HepG2 (cell line): ENCODE results near the gene PRKAR1B. TPM values are rescaled to one million over a fixed set of nuclear protein-coding genes. Genes with fewer than 3 reads are reported as not detected.

Source experiments
- ATAC-seq: fragments of 200-7000 bp; cut with Tn5 transposase; 3 replicates; pipeline ENCODE4 v1.9.1; 2020; ENCODE audit warnings: mild to moderate bottlenecking, moderate library complexity
- BruUV-seq: library from RNA; stranded (reverse); fragments of 400-500 nt; replicated peaks from 2 replicates; lab custom pipeline; 2021; lab: Mats Ljungman, UMichigan
- CTCF ChIA-PET: fragments of 300-600 bp; formaldehyde crosslinking; extraction: SDS; loops from one replicate; lab custom pipeline; 2021; ENCODE audit warnings: low total read pairs, inconsistent platforms, low intra/inter-chr PET ratio; lab: Yijun Ruan, JAX
- POLR2A ChIA-PET: fragments of 350-600 bp; sonication (Branson Sonifier 250); formaldehyde crosslinking; loops from one replicate; lab custom pipeline; 2020; ENCODE audit warnings: antibody characterized with exemption, inconsistent platforms; lab: Yijun Ruan, JAX
- DNase-seq: peaks from one replicate; pipeline ENCODE4 v3.0.0-alpha.2; 2015; ENCODE audit warnings: low spot score
- FAIRE-seq: peaks from 3 replicates; lab custom pipeline; 2011; peaks lifted over from hg19 to GRCh38; lab: Jason Lieb, UNC
- H2AFZ ChIP-seq: one replicate; pipeline ENCODE4 v1.6.1; 2011; ENCODE audit warnings: low read length, inconsistent platforms
- H3K27ac ChIP-seq: fragments of 300-600 bp; 3 replicates; pipeline ENCODE4 v1.8.0; 2011; ENCODE audit warnings: mixed run types, mild to moderate bottlenecking, mixed read lengths, low read length, inconsistent platforms; ENCODE audit not compliant: insufficient read depth; ENCODE audit errors: extremely low read length
- H3K27me3 ChIP-seq, 2 experiments: fragments of 200-600 bp in 1 of 2; 2 replicates in 1 of 2; 3 replicates in 1 of 2; pipeline versions ENCODE4 v1.6.0 to v1.8.0; 2011; ENCODE audit warnings: low read length in 2 of 2, mild to moderate bottlenecking in 2 of 2, moderate library complexity in 2 of 2, inconsistent platforms in 1 of 2; ENCODE audit not compliant: insufficient read depth in 2 of 2, control insufficient read depth in 1 of 2
- H3K36me3 ChIP-seq, 2 experiments: fragments of 200-600 bp in 1 of 2; replicated peaks in 1 of 2; 2 replicates in 1 of 2; 3 replicates in 1 of 2; pipeline versions ENCODE4 v1.5.1 to v1.8.0; 2011; ENCODE audit warnings: low read length in 2 of 2, inconsistent platforms in 1 of 2; ENCODE audit not compliant: insufficient read depth in 2 of 2, control insufficient read depth in 1 of 2
- H3K4me1 ChIP-seq: 2 replicates; pipeline ENCODE4 v1.5.1; 2012; ENCODE audit warnings: low read length, inconsistent platforms; ENCODE audit not compliant: insufficient read depth
- H3K4me2 ChIP-seq: 2 replicates; pipeline ENCODE4 v1.6.0; 2011; ENCODE audit warnings: low read depth, low read length, inconsistent platforms
- H3K4me3 ChIP-seq, 3 experiments: fragments of 200-600 bp in 1 of 3; sonication (generic), shearing (Covaris generic) in 1 of 3; replicated peaks in 1 of 3; 2 replicates each; pipeline ENCODE4 v1.5.1; 2011 to 2016; ENCODE audit warnings: low read length in 3 of 3, inconsistent platforms in 2 of 3, low read depth in 2 of 3, mild to moderate bottlenecking in 2 of 3, control low read depth in 1 of 3, mixed read lengths in 1 of 3; ENCODE audit not compliant: insufficient read depth in 1 of 3
- H3K79me2 ChIP-seq: one replicate; pipeline ENCODE4 v1.6.1; 2011; ENCODE audit warnings: low read length, inconsistent platforms; ENCODE audit not compliant: insufficient read depth
- H3K9ac ChIP-seq: 2 replicates; pipeline ENCODE4 v1.6.0; 2011; ENCODE audit warnings: mild to moderate bottlenecking, low read depth, low read length, inconsistent platforms; ENCODE audit not compliant: insufficient read depth
- H3K9me3 ChIP-seq: 2 replicates; pipeline ENCODE4 v1.5.1; 2012; ENCODE audit warnings: mild to moderate bottlenecking, low read length
- H4K20me1 ChIP-seq: 2 replicates; pipeline ENCODE4 v1.6.0; 2011; ENCODE audit warnings: inconsistent platforms, mild to moderate bottlenecking, low read length, moderate library complexity; ENCODE audit not compliant: insufficient read depth
- FUBP1 ChIP-seq: sonication (generic); formaldehyde crosslinking; IDR thresholded peaks from 2 replicates; pipeline ENCODE4 v1.5.1; 2020; ENCODE audit warnings: missing genetic modification reagents, mild to moderate bottlenecking, borderline replicate concordance
- GMEB1 ChIP-seq: sonication (generic); formaldehyde crosslinking; IDR thresholded peaks from 2 replicates; pipeline ENCODE4 v1.5.1; 2020; ENCODE audit warnings: missing genetic modification reagents, mild to moderate bottlenecking, borderline replicate concordance
- PAXIP1 ChIP-seq: sonication (generic); formaldehyde crosslinking; conservative IDR thresholded peaks from 2 replicates; pipeline ENCODE4 v1.4.0; 2020; ENCODE audit warnings: mild to moderate bottlenecking, missing genetic modification reagents, moderate library complexity
- XRCC5 ChIP-seq: fragments of 200-400 bp; formaldehyde crosslinking; optimal IDR thresholded peaks from 2 replicates; pipeline ENCODE3; 2017; ENCODE audit warnings: mild to moderate bottlenecking, low read length
- ZNF256 ChIP-seq: sonication (generic); formaldehyde crosslinking; conservative IDR thresholded peaks from 2 replicates; pipeline ENCODE4 v1.4.0; 2020; ENCODE audit warnings: missing genetic modification reagents
- ZNF331 ChIP-seq: sonication (generic); formaldehyde crosslinking; IDR thresholded peaks from 2 replicates; pipeline ENCODE4 v1.4.0; 2020; ENCODE audit warnings: missing genetic modification reagents
- ZNF646 ChIP-seq: sonication (generic); formaldehyde crosslinking; IDR thresholded peaks from 2 replicates; pipeline ENCODE4 v1.9.0; 2021; ENCODE audit warnings: mild to moderate bottlenecking, missing genetic modification reagents
- WGBS: methylation state at CpG from one replicate; pipeline ENCODE4 v1.1.6; 2017; ENCODE audit warnings: low lambda C conversion rate; 5-methylcytosine and 5-hydroxymethylcytosine counted together
- in situ Hi-C: cut with HindIII; loops from 2 replicates; pipeline ENCODE4 v1.10.0; 2017; ENCODE audit warnings: low pct_unique_long_range_greater_than_20kb; ENCODE audit not compliant: extremely low pct_ligation_motif_present
- intact Hi-C: fragments of 100-400 bp; cut with micrococcal nuclease; formaldehyde crosslinking; loops from one replicate; pipeline ENCODE4 v1.10.0; 2022; ENCODE audit not compliant: unreplicated experiment
- polyA plus RNA-seq, 8 experiments: library from polyadenylated mRNA; depleted of rRNA in 3 of 8; stranded (reverse) in 7 of 8; unstranded in 1 of 8; fragments of >200 nt; fragmentation: Illumina TruSeq in 4 of 8; extraction: Trizol in 4 of 8; gene quantifications; 2 replicates each; pipeline versions ENCODE4 v1.2.1 to v1.2.3, GENCODE V29; 2011 to 2016; ENCODE audit warnings: low read depth in 4 of 8, missing spikeins in 1 of 8, mixed read lengths in 1 of 8; ENCODE audit not compliant: insufficient read depth in 1 of 8
- total RNA-seq, 5 experiments: library from RNA; depleted of rRNA; stranded (reverse); fragments of >200 nt; fragmentation: Illumina TruSeq; extraction: Trizol; gene quantifications; 2 replicates each; pipeline ENCODE4 v1.2.3, GENCODE V29; 2016; ENCODE audit warnings: low read depth in 1 of 5
- TF ChIP-seq, protein P1 (sequence below): sonication (generic); formaldehyde crosslinking; IDR thresholded peaks from 2 replicates; pipeline ENCODE4 v1.4.0; 2020; ENCODE audit warnings: missing genetic modification reagents

PRKAR1B gene
- total and polyA plus RNA-seq, 2 of the 13 experiments (the other 11 are each of a cell fraction or from before 2014, with no cell fraction given) = 7.9 to 28.2 TPM

- Histone ChIP-seq H2AFZ (no peak overlapping the region), H3K4me1 (peaks cover 8% of the 10 kb centered on the region), H3K4me2 (no peak overlapping the region), H4K20me1 (0 out of 2 replicates have a peak, but pooled peaks cover 2% of the 10 kb centered on the region), H3K9me3 (no peaks in the 10 kb centered on the region), H3K9ac (no peak overlapping the region), H3K36me3 (peaks cover 7 to 49% of the 10 kb centered on the region in 2 experiments; a peak in 4 of 5 replicates), H3K27ac (no peak overlapping the region), H3K27me3 (no peaks in the 10 kb centered on the region), H3K4me3 (no peak overlapping the region), H3K79me2 (no peaks in the 10 kb centered on the region)
- ATAC-seq (no peak), DNase-seq (no peak), FAIRE-seq (no peak)
- ChIA-PET CTCF (no interaction called here), POLR2A (no interaction called here)
- BruUV-seq = no TSS peak
- WGBS = 73% methylated on average over 7 of the region's 7 CpGs
- in situ Hi-C loops (no loop called here), intact Hi-C loops (no loop called here)
- TF ChIP-seq ZNF256 (CRISPR knock-in tag) (no peak), FUBP1 (CRISPR knock-in tag) (no peak), GMEB1 (CRISPR knock-in tag) (no peak), PAXIP1 (no peak), ZNF646 (CRISPR knock-in tag) (no peak), ZNF331 (CRISPR knock-in tag) (no peak), XRCC5 (no peak)
- TF ChIP-seq, protein P1, sequence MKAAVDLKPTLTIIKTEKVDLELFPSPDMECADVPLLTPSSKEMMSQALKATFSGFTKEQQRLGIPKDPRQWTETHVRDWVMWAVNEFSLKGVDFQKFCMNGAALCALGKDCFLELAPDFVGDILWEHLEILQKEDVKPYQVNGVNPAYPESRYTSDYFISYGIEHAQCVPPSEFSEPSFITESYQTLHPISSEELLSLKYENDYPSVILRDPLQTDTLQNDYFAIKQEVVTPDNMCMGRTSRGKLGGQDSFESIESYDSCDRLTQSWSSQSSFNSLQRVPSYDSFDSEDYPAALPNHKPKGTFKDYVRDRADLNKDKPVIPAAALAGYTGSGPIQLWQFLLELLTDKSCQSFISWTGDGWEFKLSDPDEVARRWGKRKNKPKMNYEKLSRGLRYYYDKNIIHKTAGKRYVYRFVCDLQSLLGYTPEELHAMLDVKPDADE (CRISPR knock-in tag) = no peak
Measured at GRCh38 chr7:770741-771166, 43.7 kb upstream of the PRKAR1B start.
